CD4-positive, alpha-beta T cell treated with Interleukin-6 at 100 ng/mL for 8 hours (primary cell): ENCODE results near the gene SUPT4H1.
A peak's percentile ranks its signal among the peaks of the same experiment; 100 is the strongest.

ENCODE experiments used
- DNase-seq: peaks from one replicate; pipeline ENCODE4 v3.0.0-alpha.2; 2020; ENCODE audit warnings: mixed read lengths, low spot score

Gene SUPT4H1

GRCh38 chr17:58329035-58329809 lies 22.8 kb downstream of the SUPT4H1 start:
- DNase-seq = peak; percentile 78

GRCh38 chr17:58328195-58329034 lies 23.6 kb downstream of the SUPT4H1 start, which contains the start of gene TSPOAP1:
TSS of gene TSPOAP1 (minus strand) at chr17:58328795. CDS start at chr17:58327920, 875 bp downstream.
- peak; percentile 81 for DNase-seq

GRCh38 chr17:58327363-58328194 lies 24.4 kb downstream of the SUPT4H1 start:
- DNase-seq = no peak

GRCh38 chr17:58326609-58327362 lies 25.2 kb downstream of the SUPT4H1 start:
- DNase-seq = peak; percentile 7

GRCh38 chr17:58325976-58326468 lies 26.0 kb downstream of the SUPT4H1 start:
- DNase-seq = no peak

- no peak for DNase-seq
Observed at GRCh38 chr17:58325289-58325726, 26.7 kb downstream of the SUPT4H1 start.

- DNase-seq = no peak
Observed at GRCh38 chr17:58324409-58325288, 27.4 kb downstream of the SUPT4H1 start.

GRCh38 chr17:58324056-58324408 lies 28.0 kb downstream of the SUPT4H1 start:
- no peak for DNase-seq

- no peak for DNase-seq
Observed at GRCh38 chr17:58323366-58324055, 28.5 kb downstream of the SUPT4H1 start.

GRCh38 chr17:58322581-58323185 lies 29.3 kb downstream of the SUPT4H1 start:
- DNase-seq = no peak

- no peak for DNase-seq
Observed at GRCh38 chr17:58321571-58322525, 30.2 kb downstream of the SUPT4H1 start.

- DNase-seq = no peak
Observed at GRCh38 chr17:58320570-58321323, 31.3 kb downstream of the SUPT4H1 start.

GRCh38 chr17:58320163-58320558 lies 31.8 kb downstream of the SUPT4H1 start:
- DNase-seq = no peak

- DNase-seq = no peak
Observed at GRCh38 chr17:58319173-58320162, 32.5 kb downstream of the SUPT4H1 start.

GRCh38 chr17:58318627-58319172 lies 33.3 kb downstream of the SUPT4H1 start:
- no peak for DNase-seq

- no peak for DNase-seq
Observed at GRCh38 chr17:58318065-58318481, 33.9 kb downstream of the SUPT4H1 start.
